Kidney epithelial cell (primary cell): Measurements from ENCODE around the gene FAM120B. TPM values are rescaled to one million over a fixed set of nuclear protein-coding genes. Genes with fewer than 3 reads are reported as not detected.

Experiments
- DNase-seq: peaks from one replicate; pipeline ENCODE4 v3.0.0-alpha.2; 2010; ENCODE audit warnings: low read depth
- H3K27me3 ChIP-seq: 2 replicates; pipeline ENCODE4 v1.6.0; 2011; ENCODE audit warnings: low read length; ENCODE audit not compliant: control insufficient read depth, insufficient read depth
- H3K36me3 ChIP-seq: 2 replicates; pipeline ENCODE4 v1.5.1; 2011; ENCODE audit warnings: low read length; ENCODE audit not compliant: control insufficient read depth, insufficient read depth
- H3K4me3 ChIP-seq: 2 replicates; pipeline ENCODE4 v1.5.1; 2011; ENCODE audit warnings: low read depth, mild to moderate bottlenecking, control low read depth, low read length
- CTCF ChIP-seq: IDR thresholded peaks from 2 replicates; pipeline ENCODE4 v1.5.1; 2011; ENCODE audit warnings: mild to moderate bottlenecking, moderate library complexity, low read length, control low read depth, inconsistent platforms; ENCODE audit not compliant: insufficient read depth, poor library complexity, severe bottlenecking
- total RNA-seq: library from RNA; depleted of rRNA; stranded (reverse); fragments of >200 nt; gene quantifications from 2 replicates; pipeline ENCODE4 v1.2.3, GENCODE V29; 2015

The FAM120B gene
- total RNA-seq, 1 donor from 2014 or later = 12.4 TPM

- no peaks in the 10 kb centered on the region for H3K27me3 ChIP-seq
- no peak for TF ChIP-seq CTCF
- H3K4me3 ChIP-seq = no peak overlapping the region
- DNase-seq = no peak
- H3K36me3 ChIP-seq = no peaks in the 10 kb centered on the region
These were observed 103.7 kb downstream of the FAM120B start for GRCh38 chr6:170410241-170410640.

GRCh38 chr6:170415318-170415717 is 108.8 kb downstream of the FAM120B start:
- no peaks in the 10 kb centered on the region for H3K36me3 ChIP-seq
- TF ChIP-seq CTCF = no peak
- no peaks in the 10 kb centered on the region for H3K27me3 ChIP-seq
- H3K4me3 ChIP-seq = no peak overlapping the region
- DNase-seq = no peak

GRCh38 chr6:170416303-170416702 is 109.7 kb downstream of the FAM120B start:
- H3K27me3 ChIP-seq = no peaks in the 10 kb centered on the region
- no peak for DNase-seq
- no peak for TF ChIP-seq CTCF
- H3K4me3 ChIP-seq = no peak overlapping the region
- no peaks in the 10 kb centered on the region for H3K36me3 ChIP-seq

GRCh38 chr6:170416959-170417606 is 110.5 kb downstream of the FAM120B start:
- H3K27me3 ChIP-seq = no peaks in the 10 kb centered on the region
- no peak overlapping the region for H3K4me3 ChIP-seq
- TF ChIP-seq CTCF = no peak
- no peaks in the 10 kb centered on the region for H3K36me3 ChIP-seq
- no peak for DNase-seq

GRCh38 chr6:170417881-170418280 is 111.3 kb downstream of the FAM120B start:
- Histone ChIP-seq H3K36me3 (no peaks in the 10 kb centered on the region), H3K27me3 (no peaks in the 10 kb centered on the region), H3K4me3 (no peak overlapping the region)
- no peak for TF ChIP-seq CTCF
- no peak for DNase-seq

GRCh38 chr6:170420283-170420682 is 113.7 kb downstream of the FAM120B start:
- Histone ChIP-seq H3K36me3 (no peaks in the 10 kb centered on the region), H3K27me3 (no peaks in the 10 kb centered on the region), H3K4me3 (no peak overlapping the region)
- DNase-seq = no peak
- no peak for TF ChIP-seq CTCF
